Osteoblast (primary cell): ENCODE measurements around the gene MC1R. TPM values are rescaled to one million over a fixed set of nuclear protein-coding genes. Genes with fewer than 3 reads are reported as not detected.

ENCODE experiments used
- DNase-seq: peaks from one replicate; pipeline ENCODE4 v3.0.0; 2011; ENCODE audit warnings: low spot score, mixed read lengths; ENCODE audit not compliant: insufficient read length; ENCODE audit errors: missing footprints
- H2AFZ ChIP-seq: 2 replicates; pipeline ENCODE4 v1.6.0; 2011; ENCODE audit warnings: mild to moderate bottlenecking, low read length
- H3K27ac ChIP-seq: 2 replicates; pipeline ENCODE4 v1.5.1; 2011; ENCODE audit warnings: mild to moderate bottlenecking, low read depth, low read length, moderate library complexity
- H3K27me3 ChIP-seq: 2 replicates; pipeline ENCODE4 v1.6.0; 2012; ENCODE audit warnings: mild to moderate bottlenecking, control low read depth, inconsistent platforms, low read length, moderate library complexity; ENCODE audit not compliant: insufficient read depth
- H3K36me3 ChIP-seq: 2 replicates; pipeline ENCODE4 v1.5.1; 2011; ENCODE audit warnings: mild to moderate bottlenecking, low read length, control low read depth, moderate library complexity; ENCODE audit not compliant: insufficient read depth
- H3K4me1 ChIP-seq: 2 replicates; pipeline ENCODE4 v1.5.1; 2011; ENCODE audit warnings: mild to moderate bottlenecking, low read length, control low read depth, moderate library complexity; ENCODE audit not compliant: insufficient read depth
- H3K4me2 ChIP-seq: 2 replicates; pipeline ENCODE4 v1.6.0; 2011; ENCODE audit warnings: mild to moderate bottlenecking, low read length; ENCODE audit not compliant: insufficient read depth
- H3K4me3 ChIP-seq: fragments of 200-600 bp; sonication (generic); 3 replicates; pipeline ENCODE4 v1.5.1; 2012; ENCODE audit warnings: mild to moderate bottlenecking, low read length, inconsistent platforms; ENCODE audit not compliant: insufficient read depth
- H3K79me2 ChIP-seq: 2 replicates; pipeline ENCODE4 v1.6.0; 2012; ENCODE audit warnings: mild to moderate bottlenecking, low read length, control low read depth, inconsistent platforms; ENCODE audit not compliant: insufficient read depth
- H3K9me3 ChIP-seq: 2 replicates; pipeline ENCODE4 v1.5.1; 2011; ENCODE audit warnings: low read depth, low read length, control low read depth
- H4K20me1 ChIP-seq: 2 replicates; pipeline ENCODE4 v1.6.0; 2012; ENCODE audit warnings: mild to moderate bottlenecking, low read length, control low read depth; ENCODE audit not compliant: insufficient read depth
- CTCF ChIP-seq: IDR thresholded peaks from 2 replicates; pipeline ENCODE4 v1.5.1; 2011; ENCODE audit warnings: mild to moderate bottlenecking, low read depth, low read length, moderate library complexity; ENCODE audit errors: extremely low read depth
- total RNA-seq: library from RNA; depleted of rRNA; stranded (reverse); fragments of >200 nt; gene quantifications from 2 replicates; pipeline ENCODE4 v1.2.3, GENCODE V29; 2012

The MC1R gene
- total RNA-seq, 1 donor: 5.1 TPM

- Histone ChIP-seq H3K4me1 (no peaks in the 10 kb centered on the region), H3K4me3 (no peak overlapping the region), H3K4me2 (no peak overlapping the region), H3K27me3 (no peaks in the 10 kb centered on the region), H3K36me3 (peaks cover 69% of the 10 kb centered on the region), H3K9me3 (no peaks in the 10 kb centered on the region), H3K79me2 (peaks cover 4% of the 10 kb centered on the region), H4K20me1 (peaks cover 14% of the 10 kb centered on the region), H2AFZ (no peak overlapping the region), H3K27ac (no peak overlapping the region)
- no peak for TF ChIP-seq CTCF
- peak; percentile 45 for DNase-seq
Observed at GRCh38 chr16:89898201-89898967, 20.3 kb upstream of the MC1R start.

DNA sequence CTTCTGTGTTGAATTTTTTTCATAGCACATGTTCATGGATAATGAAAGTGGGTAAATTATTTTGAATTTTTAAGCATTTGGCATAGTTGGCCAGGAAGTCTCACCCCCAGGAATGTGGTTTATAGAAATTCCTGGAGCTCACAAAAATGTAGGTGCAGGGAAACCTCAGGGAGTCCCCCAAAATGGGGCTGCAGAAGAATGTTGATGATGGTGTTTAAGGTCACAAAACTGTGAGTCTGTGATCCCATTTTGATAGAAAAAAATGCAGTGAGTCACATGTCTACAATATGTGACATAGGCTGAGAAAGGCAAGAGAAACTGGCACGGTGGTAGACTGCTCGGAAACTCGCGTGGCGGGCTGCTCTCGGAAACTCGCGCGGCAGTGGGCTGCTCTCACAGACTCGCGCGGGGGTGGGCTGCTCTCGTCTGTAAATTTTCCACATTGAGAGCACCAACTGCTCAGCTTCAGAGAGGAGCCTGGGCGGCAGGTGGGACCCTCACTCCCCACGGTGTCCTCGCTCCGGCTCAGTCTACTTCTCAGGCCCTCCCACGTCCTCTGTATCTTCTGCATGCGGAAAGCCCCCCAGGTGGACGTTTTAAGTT, 18.7 kb upstream of the MC1R start:
- Histone ChIP-seq H3K79me2 (peaks cover 4% of the 10 kb centered on the region), H3K4me3 (no peak overlapping the region), H2AFZ (no peak overlapping the region), H3K9me3 (no peaks in the 10 kb centered on the region), H3K27ac (no peak overlapping the region), H3K4me1 (no peaks in the 10 kb centered on the region), H3K27me3 (no peaks in the 10 kb centered on the region), H3K4me2 (no peak overlapping the region), H3K36me3 (peaks cover 71% of the 10 kb centered on the region), H4K20me1 (peaks cover 21% of the 10 kb centered on the region)
- no peak for TF ChIP-seq CTCF
- peak; percentile 87 for DNase-seq

- H3K79me2 ChIP-seq: peaks cover 4% of the 10 kb centered on the region
- no peak overlapping the region for H2AFZ ChIP-seq
- no peak for TF ChIP-seq CTCF
- H3K4me1 ChIP-seq: no peaks in the 10 kb centered on the region
- DNase-seq: no peak
- no peak overlapping the region for H3K4me2 ChIP-seq
- H3K27me3 ChIP-seq: no peaks in the 10 kb centered on the region
- H3K27ac ChIP-seq: no peak overlapping the region
- no peak overlapping the region for H3K4me3 ChIP-seq
- H4K20me1 ChIP-seq: peaks cover 26% of the 10 kb centered on the region
- no peaks in the 10 kb centered on the region for H3K9me3 ChIP-seq
- H3K36me3 ChIP-seq: peaks cover 71% of the 10 kb centered on the region
Observed at GRCh38 chr16:89900885-89901284, 17.8 kb upstream of the MC1R start.

- TF ChIP-seq CTCF: no peak
- Histone ChIP-seq H4K20me1 (peaks cover 24% of the 10 kb centered on the region), H3K27me3 (no peaks in the 10 kb centered on the region), H3K4me2 (no peak overlapping the region), H3K4me1 (no peaks in the 10 kb centered on the region), H2AFZ (no peak overlapping the region), H3K4me3 (no peak overlapping the region), H3K27ac (no peak overlapping the region), H3K79me2 (peaks cover 4% of the 10 kb centered on the region), H3K36me3 (peaks cover 70% of the 10 kb centered on the region), H3K9me3 (no peaks in the 10 kb centered on the region)
- DNase-seq: peak; percentile 79
Observed at GRCh38 chr16:89902980-89903379, 15.7 kb upstream of the MC1R start.
